Tibial nerve (tissue), 4 donors: ENCODE results near the gene DAP.

Experiments
- EP300 ChIP-seq, 2 donors: sonication (generic); formaldehyde crosslinking; IDR thresholded peaks; one replicate each; pipeline ENCODE4 v1.6.1; 2017; ENCODE audit warnings: antibody characterized with exemption in 2 of 2, mild to moderate bottlenecking in 1 of 2
- POLR2A ChIP-seq, 2 donors: fragments of 450-650 bp; IDR thresholded peaks; one replicate each; pipeline ENCODE4 v1.6.1; 2017; ENCODE audit warnings: antibody characterized with exemption in 2 of 2, mild to moderate bottlenecking in 2 of 2, moderate library complexity in 2 of 2
- TF ChIP-seq, protein P1 (sequence below), 5 experiments: fragments of 200-600 bp in 3 of 5; fragments of 450-650 bp in 2 of 5; sonication (generic) in 3 of 5; IDR thresholded peaks; one replicate each; pipeline ENCODE4 v1.5.1; 2016 to 2019; ENCODE audit warnings: antibody characterized with exemption in 5 of 5, mild to moderate bottlenecking in 3 of 5, moderate library complexity in 2 of 5

DNA sequence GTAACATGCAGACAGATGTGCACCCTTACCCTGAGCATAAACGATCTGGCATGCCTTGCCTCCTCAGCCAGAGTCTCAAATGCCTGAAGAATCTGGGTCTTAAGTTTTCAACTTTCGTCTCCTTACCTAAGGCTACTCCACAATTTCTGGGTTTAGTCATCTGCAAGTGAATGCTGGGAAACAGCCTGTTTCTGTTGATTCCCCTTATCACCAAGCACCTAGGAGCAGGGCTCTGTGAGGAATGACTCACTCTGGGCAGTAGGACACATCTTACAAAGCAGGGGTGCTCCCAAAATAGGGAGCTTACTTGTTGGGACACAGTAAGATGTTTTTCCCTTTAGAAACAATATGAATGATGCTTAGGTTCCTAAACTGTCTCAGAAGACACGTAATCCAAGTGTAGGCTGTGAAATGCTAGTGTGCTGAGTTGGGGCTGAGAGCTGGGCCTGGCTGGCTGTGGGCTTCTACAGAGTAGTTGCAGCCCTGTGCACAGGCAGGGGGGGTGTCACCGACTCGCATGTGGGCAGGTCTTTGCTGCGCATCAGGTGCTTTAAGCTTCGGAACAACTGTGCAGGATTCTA lies 58.0 kb downstream of the DAP start:
- TF ChIP-seq, protein P1, sequence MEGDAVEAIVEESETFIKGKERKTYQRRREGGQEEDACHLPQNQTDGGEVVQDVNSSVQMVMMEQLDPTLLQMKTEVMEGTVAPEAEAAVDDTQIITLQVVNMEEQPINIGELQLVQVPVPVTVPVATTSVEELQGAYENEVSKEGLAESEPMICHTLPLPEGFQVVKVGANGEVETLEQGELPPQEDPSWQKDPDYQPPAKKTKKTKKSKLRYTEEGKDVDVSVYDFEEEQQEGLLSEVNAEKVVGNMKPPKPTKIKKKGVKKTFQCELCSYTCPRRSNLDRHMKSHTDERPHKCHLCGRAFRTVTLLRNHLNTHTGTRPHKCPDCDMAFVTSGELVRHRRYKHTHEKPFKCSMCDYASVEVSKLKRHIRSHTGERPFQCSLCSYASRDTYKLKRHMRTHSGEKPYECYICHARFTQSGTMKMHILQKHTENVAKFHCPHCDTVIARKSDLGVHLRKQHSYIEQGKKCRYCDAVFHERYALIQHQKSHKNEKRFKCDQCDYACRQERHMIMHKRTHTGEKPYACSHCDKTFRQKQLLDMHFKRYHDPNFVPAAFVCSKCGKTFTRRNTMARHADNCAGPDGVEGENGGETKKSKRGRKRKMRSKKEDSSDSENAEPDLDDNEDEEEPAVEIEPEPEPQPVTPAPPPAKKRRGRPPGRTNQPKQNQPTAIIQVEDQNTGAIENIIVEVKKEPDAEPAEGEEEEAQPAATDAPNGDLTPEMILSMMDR (IDR thresholded peaks at IDR 0.05) = no peak
- TF ChIP-seq POLR2A (IDR thresholded peaks at IDR 0.05) = no peak
- no peak for TF ChIP-seq EP300 (IDR thresholded peaks at IDR 0.05)
